Spleen (tissue), 11 donors: ENCODE results near the gene SYNGR2. TPM values are rescaled to one million over a fixed set of nuclear protein-coding genes. Genes with fewer than 3 reads are reported as not detected.
A peak's percentile ranks its signal among the peaks of the same experiment; 100 is the strongest.

Experiments
- DNase-seq: peaks from one replicate; pipeline ENCODE4 v3.0.0-alpha.2; 2020
- H3K27ac ChIP-seq, 8 donors: fragments of 200-600 bp; sonication (generic) in 7 of 8; 1 replicate in 4 of 8; 2 replicates in 4 of 8; pipeline versions ENCODE4 v1.5.0 to v1.8.0; 2016 to 2021; ENCODE audit warnings: inconsistent platforms in 4 of 8, mild to moderate bottlenecking in 4 of 8, moderate library complexity in 1 of 8
- H3K27me3 ChIP-seq, 7 donors: fragments of 200-600 bp; sonication (generic) in 6 of 7; replicated peaks in 1 of 7; 1 replicate in 4 of 7; 2 replicates in 3 of 7; pipeline versions ENCODE4 v1.5.0 to v1.8.0; 2016 to 2021; ENCODE audit warnings: inconsistent platforms in 3 of 7, mild to moderate bottlenecking in 1 of 7
- H3K36me3 ChIP-seq, 6 donors: fragments of 200-600 bp; sonication (generic) in 5 of 6; 1 replicate in 4 of 6; 2 replicates in 2 of 6; pipeline versions ENCODE4 v1.5.0 to v1.8.0; 2016 to 2021; ENCODE audit warnings: inconsistent platforms in 2 of 6
- H3K4me1 ChIP-seq, 6 donors: fragments of 200-600 bp; sonication (generic) in 5 of 6; 1 replicate in 3 of 6; 2 replicates in 3 of 6; pipeline versions ENCODE4 v1.5.0 to v1.8.0; 2016 to 2021; ENCODE audit warnings: inconsistent platforms in 3 of 6
- H3K4me3 ChIP-seq, 8 donors: fragments of 200-600 bp; sonication (generic) in 7 of 8; 1 replicate in 4 of 8; 2 replicates in 4 of 8; pipeline versions ENCODE4 v1.5.0 to v1.8.0; 2016 to 2021; ENCODE audit warnings: inconsistent platforms in 4 of 8, mild to moderate bottlenecking in 4 of 8, moderate library complexity in 2 of 8
- H3K9me3 ChIP-seq, 8 donors: fragments of 200-600 bp; sonication (generic) in 7 of 8; 1 replicate in 4 of 8; 2 replicates in 4 of 8; pipeline versions ENCODE4 v1.5.0 to v1.8.0; 2016 to 2021; ENCODE audit warnings: inconsistent platforms in 4 of 8
- CTCF ChIP-seq, 11 experiments: fragments of 200-600 bp in 7 of 11; fragments of 450-650 bp in 4 of 11; sonication (generic) in 4 of 11; IDR thresholded peaks in 8 of 11; conservative IDR thresholded peaks in 3 of 11; 1 replicate in 7 of 11; 2 replicates in 4 of 11; pipeline versions ENCODE4 v1.4.0 to v1.8.0; 2016 to 2021; ENCODE audit warnings: antibody characterized with exemption in 11 of 11, inconsistent platforms in 4 of 11, mild to moderate bottlenecking in 1 of 11
- POLR2A ChIP-seq, 3 donors: fragments of 450-650 bp; IDR thresholded peaks; one replicate each; pipeline ENCODE4 v1.5.1; 2017; ENCODE audit warnings: antibody characterized with exemption in 3 of 3, mild to moderate bottlenecking in 1 of 3
- POLR2AphosphoS5 ChIP-seq, 3 donors: sonication (generic); formaldehyde crosslinking; IDR thresholded peaks; one replicate each; pipeline ENCODE4 v1.5.1; 2017; ENCODE audit warnings: antibody characterized with exemption in 3 of 3
- WGBS, 5 donors: extraction: QIAGEN DNeasy Blood & Tissue Kit in 3 of 5; methylation state at CpG; one replicate each; pipeline versions ENCODE4 v1.1.5 to v1.1.7; 2013 to 2018; 5-methylcytosine and 5-hydroxymethylcytosine counted together
- intact Hi-C: fragments of 100-400 bp; cut with DNase I; formaldehyde crosslinking; loops from one replicate; pipeline ENCODE4 v1.15.0; 2023; ENCODE audit warnings: low total_unique reads
- polyA plus RNA-seq, 3 donors: library from polyadenylated mRNA; stranded (reverse); fragments of 200-250 nt; gene quantifications; one replicate each; pipeline ENCODE4 v1.2.1, GENCODE V29; 2013
- total RNA-seq, 7 donors: library from RNA; depleted of rRNA in 3 of 7; stranded (reverse); fragments of >200 nt in 3 of 7; fragmentation: NEBNext Ultra II Directional in 4 of 7; extraction: Animal tissue kit (Norgen Biotek cat#: 25700) in 4 of 7; gene quantifications; one replicate each; pipeline versions ENCODE4 v1.1.0 to v1.2.1, GENCODE V29; 2016 to 2021
- donor health status: healthy with polysubstance abuse.
- donor health status: DM: no; HTN: no; CAD: no; lungs with moderate emphysema.
- donor health status: DM: no; HTN: no; CAD: no.
- donor health status: Bipolar disorder and iron deficiency.
- donor health status: healthy.
- donor health status: DM: no; HTN: no; CAD: no.
- donor health status: DM: yes; HTN: yes; CAD: no.

The SYNGR2 gene
- total and polyA plus RNA-seq, 10 donors: 107 to 201 (median 144) TPM

- H3K27ac ChIP-seq: peak overlapping the region in 7 of 8 donors; percentile 57 to 84 (median 67)
- no peak overlapping the region for H3K4me3 ChIP-seq
- TF ChIP-seq POLR2AphosphoS5 (IDR thresholded peaks at IDR 0.05) (peak in 1 of 3 donors; percentile 43), CTCF (IDR thresholded peaks at IDR 0.05 in 8 of 11, conservative IDR thresholded peaks at IDR 0.05 in 3 of 11) (no peak)
- WGBS, 5 donors: 48 to 57% (median 52%) methylated on average over 11 of the region's 11 CpGs
- DNase-seq: no peak
- H3K36me3 ChIP-seq: no peaks in the 10 kb centered on the region
- no peaks in the 10 kb centered on the region for H3K9me3 ChIP-seq
- peaks cover 0 to 80% (median 46%) of the 10 kb centered on the region in 6 donors for H3K4me1 ChIP-seq
- intact Hi-C loops: no loop called here
- H3K27me3 ChIP-seq: no peaks in the 10 kb centered on the region
These were observed 13.2 kb upstream of the SYNGR2 start for GRCh38 chr17:78154903-78155811.

DNA sequence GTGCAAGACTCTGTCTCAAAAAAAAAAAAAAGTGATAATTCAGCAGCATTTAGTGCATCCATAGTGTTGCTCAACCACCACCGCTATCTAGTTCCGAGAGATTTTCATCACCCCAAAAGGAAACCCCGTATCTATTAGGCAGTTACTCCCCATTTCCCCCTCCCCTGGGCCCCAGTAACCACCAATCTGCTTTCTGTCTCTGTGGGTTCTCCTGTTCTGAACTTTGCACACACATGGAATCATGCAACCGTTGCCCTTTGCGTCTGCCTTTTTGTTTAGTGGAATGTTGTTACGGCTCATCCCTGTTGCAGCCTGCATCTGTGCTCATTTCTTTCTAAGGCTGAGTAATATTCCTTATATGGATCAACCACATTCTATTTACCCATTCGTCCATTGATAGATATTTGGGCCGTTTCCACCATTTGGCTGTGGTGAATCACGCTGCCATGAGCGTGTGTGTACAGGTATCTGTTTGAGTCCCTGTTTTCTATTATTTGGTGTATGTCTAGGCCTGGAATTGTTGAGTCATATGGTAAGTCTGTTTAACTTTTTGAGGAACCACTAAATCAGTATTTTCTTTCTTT lies 8.7 kb upstream of the SYNGR2 start:
- Histone ChIP-seq H3K27ac (no peak overlapping the region), H3K36me3 (no peaks in the 10 kb centered on the region), H3K4me1 (peaks cover 0 to 56% (median 22%) of the 10 kb centered on the region in 6 donors), H3K9me3 (no peaks in the 10 kb centered on the region), H3K27me3 (no peaks in the 10 kb centered on the region), H3K4me3 (no peak overlapping the region)
- no peak for TF ChIP-seq CTCF (IDR thresholded peaks at IDR 0.05 in 8 of 11, conservative IDR thresholded peaks at IDR 0.05 in 3 of 11)
- no peak for TF ChIP-seq POLR2AphosphoS5 (IDR thresholded peaks at IDR 0.05)
- no peak for TF ChIP-seq POLR2A (IDR thresholded peaks at IDR 0.05)
- WGBS, 5 donors: 42 to 65% (median 55%) methylated on average over 10 of the region's 10 CpGs
- intact Hi-C loops: no loop called here
- DNase-seq: no peak

- Histone ChIP-seq H3K4me1 (peaks cover 0 to 46% (median 18%) of the 10 kb centered on the region in 6 donors), H3K9me3 (no peaks in the 10 kb centered on the region), H3K27ac (no peak overlapping the region), H3K27me3 (no peaks in the 10 kb centered on the region), H3K36me3 (no peaks in the 10 kb centered on the region), H3K4me3 (no peak overlapping the region)
- WGBS, 5 donors: 61 to 76% (median 65%) methylated on average over 10 to 22 of the region's 22 CpGs
- intact Hi-C loops: no loop called here
- TF ChIP-seq CTCF (IDR thresholded peaks at IDR 0.05 in 8 of 11, conservative IDR thresholded peaks at IDR 0.05 in 3 of 11) (no peak), POLR2AphosphoS5 (IDR thresholded peaks at IDR 0.05) (no peak), POLR2A (IDR thresholded peaks at IDR 0.05) (no peak)
- DNase-seq: no peak
These were observed 4.3 kb upstream of the SYNGR2 start for GRCh38 chr17:78163881-78164747.
